Measurements from ENCODE around the gene LRCH4. TPM values are rescaled to one million over a fixed set of nuclear protein-coding genes. Genes with fewer than 3 reads are reported as not detected.
"Not testable (repeated sequence)": the region's sequence is repeated elsewhere in the genome, so short reads cannot be mapped to it uniquely, and the experiment has no call there.

Gene LRCH4
- total RNA-seq, 2 experiments from 2014 or later = 70.3 to 71.7 TPM

GRCh38 chr7:100544386-100544785 is 41.5 kb downstream of the LRCH4 start:
- intact Hi-C loops (cut with DNase I, micrococcal nuclease) = loop anchor here (2.0 to 10.0 kb wide), 3 partner anchors 18 to 530 kb away; partner anchors contain the start of genes COPS6 (in 1 of the 2), ZKSCAN1 (in 1 of the 2) and ZNF3 (in 1 of the 2)

GRCh38 chr7:100543586-100543985 is 42.3 kb downstream of the LRCH4 start:
- H3K4me3 Mint-ChIP-seq = peak overlapping the region; percentile 98
- POLR2A ChIA-PET = no interaction called here
- no peaks in the 10 kb centered on the region for H3K9me3 Mint-ChIP-seq (ENCODE audit: low read depth)
- ATAC-seq (no peak), DNase-seq (no peak)
- H3K27ac Mint-ChIP-seq = peak overlapping the region; percentile 99
- CTCF ChIA-PET = interaction anchor here (1.6 to 2.9 kb wide), 2 partner anchors 16 to 182 kb away, joined by 3 to 21 read pairs; no protein-coding TSS in a partner anchor
- intact Hi-C loops (cut with DNase I, micrococcal nuclease) = loop anchor here in 1 of 2 experiments (10.0 kb wide), 2 partner anchors 459 to 529 kb away; partner anchors contain the start of genes COPS6, ZKSCAN1 and ZNF3
- H3K27me3 Mint-ChIP-seq = no peaks in the 10 kb centered on the region
- H3K4me1 Mint-ChIP-seq = peaks cover 83% of the 10 kb centered on the region
- H3K36me3 Mint-ChIP-seq (ENCODE audit: low read depth) = peaks cover 25% of the 10 kb centered on the region

More at GRCh38 chr7:100544386-100544785, 41.5 kb downstream of the LRCH4 start:
- ATAC-seq (no peak), DNase-seq (no peak)
- ChIA-PET POLR2A (interaction anchor here (0.9 to 1.6 kb wide), 2 partner anchors 17 to 116 kb away, joined by 3 to 7 read pairs; partner anchors contain the start of gene ZCWPW1), CTCF (interaction anchor here (0.9 to 2.2 kb wide), 7 partner anchors 15 to 181 kb away, joined by 3 to 20 read pairs (median 4); no protein-coding TSS in a partner anchor)
- Mint-ChIP-seq H3K4me3 (peak overlapping the region; percentile 98), H3K27ac (peak overlapping the region; percentile 99), H3K9me3 (ENCODE audit: low read depth) (no peaks in the 10 kb centered on the region), H3K36me3 (ENCODE audit: low read depth) (peaks cover 32% of the 10 kb centered on the region), H3K27me3 (no peaks in the 10 kb centered on the region), H3K4me1 (peaks cover 90% of the 10 kb centered on the region)

DNA sequence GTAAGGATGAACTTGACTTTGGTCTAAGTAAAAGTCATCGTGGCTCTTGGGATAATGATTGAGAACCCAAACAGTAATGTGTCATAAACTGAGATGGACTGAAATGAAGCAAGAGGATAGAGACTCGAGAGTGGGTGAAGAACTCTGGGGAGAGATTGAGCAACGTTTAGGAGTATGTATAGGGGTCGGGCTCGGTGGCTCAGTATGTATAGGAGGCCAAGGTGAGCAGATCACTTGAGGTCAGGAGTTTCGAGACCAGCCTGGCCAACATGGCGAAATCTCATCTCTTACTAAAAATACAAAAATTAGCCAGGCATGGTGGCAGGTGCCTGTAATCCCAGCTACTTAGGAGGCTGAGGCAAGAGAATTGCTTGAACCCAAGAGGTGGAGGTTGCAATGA is 44.6 kb downstream of the LRCH4 start:
- POLR2A ChIA-PET = interaction anchor here (1.3 kb wide), 1 partner anchor 14 kb away, joined by 5 read pairs; no protein-coding TSS in a partner anchor
- ATAC-seq = not testable (repeated sequence)
- peak overlapping the region; percentile 99 for H3K27ac Mint-ChIP-seq

DNA sequence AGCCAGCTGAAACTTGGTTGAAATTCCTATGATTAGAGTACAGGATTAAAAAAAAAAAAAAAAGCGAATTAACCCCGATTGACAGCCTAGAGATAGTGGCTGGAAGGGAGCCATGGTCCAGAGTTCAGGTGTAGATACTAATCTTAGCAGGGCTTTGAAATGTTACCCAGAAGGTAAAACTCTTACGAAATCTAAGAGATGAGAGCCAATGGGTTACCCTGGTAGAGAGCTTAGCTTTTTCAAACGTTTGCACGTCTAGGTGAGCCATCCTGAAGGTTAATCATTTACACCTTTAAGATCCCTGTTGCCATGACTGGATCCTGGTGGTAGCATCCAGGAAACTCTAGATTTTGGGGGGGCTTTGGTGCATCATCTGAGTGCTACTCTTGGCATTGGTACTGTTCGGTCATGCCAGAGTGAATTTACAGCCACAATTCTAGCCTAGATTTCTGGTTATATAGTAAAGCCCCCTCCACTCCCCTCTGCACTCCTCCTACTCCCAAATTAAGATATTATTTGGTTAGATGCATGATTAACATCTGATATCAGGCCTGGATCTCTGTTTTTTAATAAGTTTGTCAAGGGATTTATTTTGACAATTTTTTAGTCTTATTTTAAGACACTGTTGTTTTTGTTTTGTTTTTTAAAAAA is 45.7 kb downstream of the LRCH4 start:
- Mint-ChIP-seq H3K27ac (peak overlapping the region; percentile 85), H3K36me3 (ENCODE audit: low read depth) (peaks cover 14% of the 10 kb centered on the region), H3K9me3 (ENCODE audit: low read depth) (no peaks in the 10 kb centered on the region), H3K4me1 (peaks cover 56% of the 10 kb centered on the region), H3K27me3 (no peaks in the 10 kb centered on the region), H3K4me3 (peak overlapping the region; percentile 98)
- CTCF ChIA-PET = interaction anchor here (1.2 to 1.3 kb wide), 2 partner anchors 19 to 175 kb away, joined by 5 read pairs; no protein-coding TSS in a partner anchor
- DNase-seq (no peak), ATAC-seq (no peak)
- intact Hi-C loops (cut with DNase I, micrococcal nuclease) = loop anchor here in 1 of 2 experiments (10.0 kb wide), 2 partner anchors 455 to 525 kb away; partner anchors contain the start of genes COPS6, ZKSCAN1 and ZNF3
- POLR2A ChIA-PET = no interaction called here

More for the DNA sequence above, 44.6 kb downstream of the LRCH4 start:
- not testable (repeated sequence) for H3K27me3 Mint-ChIP-seq; H3K9me3 Mint-ChIP-seq (ENCODE audit: low read depth); DNase-seq
- H3K36me3 Mint-ChIP-seq (ENCODE audit: low read depth) = peaks cover 15% of the 10 kb centered on the region
- CTCF ChIA-PET = interaction anchor here (1.1 to 2.9 kb wide), 5 partner anchors 18 to 72 kb away, joined by 3 to 21 read pairs (median 5); partner anchors contain the start of gene TSC22D4
- intact Hi-C loops (cut with DNase I, micrococcal nuclease) = loop anchor here in 1 of 2 experiments (10.0 kb wide), 2 partner anchors 457 to 527 kb away; partner anchors contain the start of genes COPS6, ZKSCAN1 and ZNF3
- H3K4me3 Mint-ChIP-seq = peak overlapping the region; percentile 98
- peaks cover 66% of the 10 kb centered on the region for H3K4me1 Mint-ChIP-seq

DNA sequence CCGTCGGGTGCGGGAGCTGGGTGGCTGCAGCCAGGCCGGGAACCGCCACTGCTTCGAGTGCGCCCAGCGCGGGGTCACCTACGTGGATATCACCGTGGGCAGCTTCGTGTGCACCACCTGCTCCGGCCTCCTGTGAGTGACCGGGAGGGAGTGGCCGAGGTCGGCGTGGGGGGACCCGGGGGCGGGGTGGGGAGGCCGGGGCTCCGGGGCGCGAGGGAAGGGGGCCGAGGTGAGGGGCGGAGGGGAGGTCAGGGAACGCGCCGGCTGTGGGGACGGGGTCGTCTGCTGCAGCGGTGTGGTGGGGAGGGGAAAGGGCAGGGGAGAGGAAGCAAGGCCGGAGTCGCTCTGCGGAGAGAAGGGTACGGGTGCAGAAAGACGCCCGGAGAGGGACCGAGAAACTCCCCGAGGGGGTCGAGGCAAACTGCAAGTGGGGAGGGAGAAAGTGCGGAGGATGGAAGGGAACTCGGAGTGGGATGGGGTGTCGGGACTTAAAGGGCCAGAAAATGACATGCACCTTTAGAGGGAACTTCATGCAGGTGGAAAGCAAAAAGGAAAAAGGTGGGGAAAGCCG is 46.4 kb downstream of the LRCH4 start:
- intact Hi-C loops (cut with DNase I, micrococcal nuclease) = loop anchor here (1.0 to 10.0 kb wide), 8 partner anchors 12 to 525 kb away; partner anchors contain the start of genes FBXO24 (in 2 of the 2), LRCH4 (in 2 of the 2), COPS6 (in 1 of the 2) and GNB2 (in 1 of the 2)

DNA sequence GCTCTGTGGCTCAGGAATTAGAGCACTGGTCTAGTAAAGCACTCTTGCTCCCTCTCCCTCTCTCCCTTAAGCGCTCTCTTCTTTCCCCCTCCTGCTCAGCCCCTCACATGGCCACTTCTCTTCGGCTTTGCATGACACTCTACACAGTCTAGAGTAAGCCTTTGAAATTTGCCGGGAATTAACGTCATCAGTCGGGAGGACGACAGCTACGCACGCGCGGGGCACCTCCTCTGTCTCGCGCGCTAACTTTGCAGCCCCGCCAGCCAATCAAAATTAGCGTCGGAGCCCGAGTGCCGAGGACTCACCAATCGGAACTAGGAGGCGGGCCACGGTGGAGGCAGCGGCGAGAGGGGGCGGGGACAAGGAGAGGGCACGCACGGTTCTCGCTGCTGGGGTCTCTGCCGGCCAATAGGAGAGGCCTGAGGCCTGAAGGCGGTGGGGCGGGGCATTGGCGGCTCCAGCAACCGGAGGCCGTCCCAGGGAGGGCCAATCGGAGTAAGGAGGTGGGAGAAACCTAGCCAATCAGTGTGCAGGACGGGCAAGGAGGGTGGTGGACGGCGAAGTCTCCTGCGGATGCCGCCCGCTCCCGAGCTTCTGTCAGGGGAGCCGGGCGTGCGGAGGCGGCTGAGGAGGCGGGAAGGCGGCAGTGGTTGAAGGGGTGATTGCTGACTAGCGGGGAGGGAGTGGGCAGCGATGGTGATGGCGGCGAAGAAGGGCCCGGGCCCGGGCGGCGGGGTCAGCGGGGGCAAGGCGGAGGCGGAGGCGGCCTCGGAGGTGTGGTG is 47.1 kb downstream of the LRCH4 start, which contains the start of gene AGFG2:
TSS of gene AGFG2 (plus strand) at position 550 of the 782 bp plus-strand sequence. CDS start at position 694, 144 bp downstream.
- intact Hi-C loops (cut with DNase I, micrococcal nuclease) = loop anchor here (1.0 kb wide), 9 partner anchors 12 to 134 kb away; partner anchors contain the start of genes FBXO24 (in 2 of the 2), LRCH4 (in 2 of the 2), GNB2 (in 1 of the 2) and MEPCE (in 1 of the 2)
- no peaks in the 10 kb centered on the region for H3K9me3 Mint-ChIP-seq (ENCODE audit: low read depth)
- ChIA-PET CTCF (interaction anchor here (0.7 to 1.7 kb wide), 7 partner anchors 21 to 174 kb away, joined by 3 to 9 read pairs (median 4); partner anchors contain the start of genes FBXO24 and POP7), POLR2A (interaction anchor here (0.6 to 1.5 kb wide), 5 partner anchors 21 to 170 kb away, joined by 3 to 8 read pairs (median 4); partner anchors contain the start of genes FBXO24, LRCH4 and MEPCE)
- DNase-seq = peak; percentile 100
- no peaks in the 10 kb centered on the region for H3K27me3 Mint-ChIP-seq
- peak; percentile 92 for ATAC-seq
- peak within 1 kb of the TSS; percentile 98 for H3K4me3 Mint-ChIP-seq
- peaks cover 13% of the 10 kb centered on the region for H3K36me3 Mint-ChIP-seq (ENCODE audit: low read depth)
- peaks cover 42% of the 10 kb centered on the region for H3K4me1 Mint-ChIP-seq
- H3K27ac Mint-ChIP-seq = peak within 1 kb of the TSS; percentile 95

More for the DNA sequence above, 46.4 kb downstream of the LRCH4 start:
- POLR2A ChIA-PET = interaction anchor here (1.2 to 1.5 kb wide), 3 partner anchors 20 to 46 kb away, joined by 3 to 8 read pairs (median 4); partner anchors contain the start of genes FBXO24 and LRCH4
- Mint-ChIP-seq H3K4me3 (peak overlapping the region; percentile 98), H3K9me3 (ENCODE audit: low read depth) (no peaks in the 10 kb centered on the region), H3K4me1 (peaks cover 49% of the 10 kb centered on the region), H3K36me3 (ENCODE audit: low read depth) (peaks cover 13% of the 10 kb centered on the region), H3K27ac (peak overlapping the region; percentile 95), H3K27me3 (no peaks in the 10 kb centered on the region)
- peak; percentile 47 for DNase-seq
- ATAC-seq = no peak
- CTCF ChIA-PET = interaction anchor here (0.7 to 1.7 kb wide), 4 partner anchors 20 to 175 kb away, joined by 3 to 5 read pairs (median 5); partner anchors contain the start of gene FBXO24

- POLR2A ChIA-PET = interaction anchor here (1.2 to 1.5 kb wide), 2 partner anchors 21 to 45 kb away, joined by 3 to 4 read pairs; no protein-coding TSS in a partner anchor
- peaks cover 37% of the 10 kb centered on the region for H3K4me1 Mint-ChIP-seq
- peak overlapping the region; percentile 93 for H3K27ac Mint-ChIP-seq
- ATAC-seq (no peak), DNase-seq (no peak)
- intact Hi-C loops (cut with DNase I, micrococcal nuclease) = loop anchor here (1.0 kb wide), 3 partner anchors 21 to 102 kb away; partner anchors contain the start of genes PPP1R35 (in 1 of the 2) and TSC22D4 (in 1 of the 2)
- H3K4me3 Mint-ChIP-seq = peak overlapping the region; percentile 98
- no peaks in the 10 kb centered on the region for H3K27me3 Mint-ChIP-seq
- peaks cover 13% of the 10 kb centered on the region for H3K36me3 Mint-ChIP-seq (ENCODE audit: low read depth)
- H3K9me3 Mint-ChIP-seq (ENCODE audit: low read depth) = no peaks in the 10 kb centered on the region
- CTCF ChIA-PET = interaction anchor here (0.7 to 1.7 kb wide), 6 partner anchors 20 to 167 kb away, joined by 3 to 9 read pairs (median 4); partner anchors contain the start of gene POP7
Measured at GRCh38 chr7:100538348-100538653, 47.6 kb downstream of the LRCH4 start.

- H3K4me3 Mint-ChIP-seq; DNase-seq; ATAC-seq; POLR2A ChIA-PET; H3K27me3 Mint-ChIP-seq; H3K9me3 Mint-ChIP-seq (ENCODE audit: low read depth); H3K27ac Mint-ChIP-seq; intact Hi-C loops (cut with DNase I, micrococcal nuclease): not testable (repeated sequence)
- H3K4me1 Mint-ChIP-seq = peaks cover 21% of the 10 kb centered on the region
- peaks cover 13% of the 10 kb centered on the region for H3K36me3 Mint-ChIP-seq (ENCODE audit: low read depth)
- CTCF ChIA-PET = interaction anchor here (0.6 to 1.5 kb wide), 2 partner anchors 9 to 22 kb away, joined by 3 to 4 read pairs; no protein-coding TSS in a partner anchor
Measured at GRCh38 chr7:100536695-100537094, 49.2 kb downstream of the LRCH4 start.

DNA sequence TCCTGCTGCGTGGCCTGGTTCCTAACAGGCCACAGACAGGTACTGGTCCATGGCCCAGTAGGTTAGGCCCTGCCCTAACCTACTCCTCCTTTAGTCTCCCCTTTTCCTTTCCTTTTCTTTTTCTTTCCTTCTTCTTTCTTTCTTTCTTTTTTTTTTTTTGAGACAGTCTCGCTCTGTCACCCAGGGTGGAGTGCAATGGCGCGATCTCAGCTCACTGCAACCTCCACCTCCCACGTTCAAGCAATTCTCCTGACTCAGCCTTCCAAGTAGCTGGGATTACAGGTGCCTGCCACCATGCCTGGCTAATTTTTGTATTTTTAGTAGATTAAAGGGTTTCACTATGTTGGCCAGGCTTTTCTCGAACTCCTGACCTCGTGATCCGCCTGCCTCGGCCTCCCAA is 49.9 kb downstream of the LRCH4 start:
- intact Hi-C loops (cut with DNase I, micrococcal nuclease); DNase-seq; H3K9me3 Mint-ChIP-seq (ENCODE audit: low read depth); ATAC-seq; POLR2A ChIA-PET; H3K36me3 Mint-ChIP-seq (ENCODE audit: low read depth); H3K27me3 Mint-ChIP-seq; H3K27ac Mint-ChIP-seq; H3K4me3 Mint-ChIP-seq: not testable (repeated sequence)
- CTCF ChIA-PET = interaction anchor here (0.6 to 1.5 kb wide), 3 partner anchors 8 to 48 kb away, joined by 3 to 4 read pairs (median 3); no protein-coding TSS in a partner anchor
- H3K4me1 Mint-ChIP-seq = peaks cover 14% of the 10 kb centered on the region

Data from activated CD4-positive, alpha-beta T cell treated with anti-CD3 and anti-CD28 coated beads for 36 hours (primary cell).